ENCODE measurements around the gene INPP5K. TPM values are rescaled to one million over a fixed set of nuclear protein-coding genes. Genes with fewer than 3 reads are reported as not detected.
"Not testable (repeated sequence)": the region's sequence is repeated elsewhere in the genome, so short reads cannot be mapped to it uniquely, and the experiment has no call there.

The INPP5K gene
- polyA plus RNA-seq, 1 donor from 2014 or later: 35.8 TPM

GRCh38 chr17:1452836-1453235, 63.6 kb downstream of the INPP5K start:
- peaks cover 4% of the 10 kb centered on the region for H4K20me1 ChIP-seq (ENCODE audit: insufficient read depth)
- no peak overlapping the region for H3K9ac ChIP-seq (ENCODE audit: low read length)
- no peak overlapping the region for H3K4me3 ChIP-seq (ENCODE audit: low read length)
- H3F3A ChIP-seq (ENCODE audit: insufficient read depth, low read length, poor library complexity, severe bottlenecking): no peaks in the 10 kb centered on the region
- H3K9me3 ChIP-seq (ENCODE audit: low read length): no peaks in the 10 kb centered on the region
- H3K27ac ChIP-seq (ENCODE audit: low read length): no peak overlapping the region
- peaks cover 71% of the 10 kb centered on the region for H3K79me2 ChIP-seq (replicated peaks; ENCODE audit: insufficient read depth, low read length)
- no peaks in the 10 kb centered on the region for H3K9me2 ChIP-seq (ENCODE audit: insufficient read depth, low read length)
- H3K36me3 ChIP-seq (ENCODE audit: insufficient read depth, low read length): no peaks in the 10 kb centered on the region
- H2AFZ ChIP-seq (ENCODE audit: low read depth, low read length): no peak overlapping the region
- H3K4me2 ChIP-seq (ENCODE audit: low read length): no peak overlapping the region
- no peaks in the 10 kb centered on the region for H3K27me3 ChIP-seq (ENCODE audit: insufficient read depth, low read depth, low read length)
- no peak for TF ChIP-seq REST (IDR thresholded peaks at IDR 0.05; ENCODE audit: borderline replicate concordance)
- TF ChIP-seq POLR2AphosphoS5 (IDR thresholded peaks at IDR 0.05): no peak
- TF ChIP-seq EZH2 (IDR thresholded peaks at IDR 0.05; ENCODE audit: borderline replicate concordance, insufficient read depth, low read length, poor library complexity, severe bottlenecking): no peak
- no peak for TF ChIP-seq SMC3 (conservative IDR thresholded peaks at IDR 0.05; ENCODE audit: poor library complexity)
- no peak for TF ChIP-seq MXI1 (conservative IDR thresholded peaks at IDR 0.05; ENCODE audit: poor library complexity, severe bottlenecking)
- no peak for TF ChIP-seq RAD21 (conservative IDR thresholded peaks at IDR 0.05)
- TF ChIP-seq CTCF (IDR thresholded peaks at IDR 0.05; ENCODE audit: poor library complexity, severe bottlenecking): no peak
- TF ChIP-seq EP300 (conservative IDR thresholded peaks at IDR 0.05; ENCODE audit: poor library complexity, severe bottlenecking): no peak
- no peak for TF ChIP-seq TAF1 (IDR thresholded peaks at IDR 0.05; ENCODE audit: low read depth)

GRCh38 chr17:1450261-1450660, 66.2 kb downstream of the INPP5K start:
- H3K79me2 ChIP-seq (replicated peaks; ENCODE audit: insufficient read depth, low read length): peaks cover 85% of the 10 kb centered on the region
- H3K9me3 ChIP-seq (ENCODE audit: low read length); H3K4me3 ChIP-seq (ENCODE audit: low read length); H3K9ac ChIP-seq (ENCODE audit: low read length); H3K27me3 ChIP-seq (ENCODE audit: insufficient read depth, low read depth, low read length); H3F3A ChIP-seq (ENCODE audit: insufficient read depth, low read length, poor library complexity, severe bottlenecking); H2AFZ ChIP-seq (ENCODE audit: low read depth, low read length); H3K27ac ChIP-seq (ENCODE audit: low read length); H3K4me2 ChIP-seq (ENCODE audit: low read length); H3K9me2 ChIP-seq (ENCODE audit: insufficient read depth, low read length); H4K20me1 ChIP-seq (ENCODE audit: insufficient read depth); H3K36me3 ChIP-seq (ENCODE audit: insufficient read depth, low read length): not testable (repeated sequence)

- H3K9ac ChIP-seq (ENCODE audit: low read length): no peak overlapping the region
- H4K20me1 ChIP-seq (ENCODE audit: insufficient read depth): no peaks in the 10 kb centered on the region
- H2AFZ ChIP-seq (ENCODE audit: low read depth, low read length): no peak overlapping the region
- no peaks in the 10 kb centered on the region for H3K9me3 ChIP-seq (ENCODE audit: low read length)
- no peaks in the 10 kb centered on the region for H3K27me3 ChIP-seq (ENCODE audit: insufficient read depth, low read depth, low read length)
- TF ChIP-seq CTCF (IDR thresholded peaks at IDR 0.05; ENCODE audit: poor library complexity, severe bottlenecking): no peak
- TF ChIP-seq MXI1 (conservative IDR thresholded peaks at IDR 0.05; ENCODE audit: poor library complexity, severe bottlenecking): no peak
- no peak for TF ChIP-seq EZH2 (IDR thresholded peaks at IDR 0.05; ENCODE audit: borderline replicate concordance, insufficient read depth, low read length, poor library complexity, severe bottlenecking)
- TF ChIP-seq POLR2AphosphoS5 (IDR thresholded peaks at IDR 0.05): no peak
- no peak for TF ChIP-seq SMC3 (conservative IDR thresholded peaks at IDR 0.05; ENCODE audit: poor library complexity)
- TF ChIP-seq RAD21 (conservative IDR thresholded peaks at IDR 0.05): no peak
- no peak for TF ChIP-seq EP300 (conservative IDR thresholded peaks at IDR 0.05; ENCODE audit: poor library complexity, severe bottlenecking)
- TF ChIP-seq REST (IDR thresholded peaks at IDR 0.05; ENCODE audit: borderline replicate concordance): no peak
- TF ChIP-seq TAF1 (IDR thresholded peaks at IDR 0.05; ENCODE audit: low read depth): no peak
- H3K27ac ChIP-seq (ENCODE audit: low read length): no peak overlapping the region
- H3K4me2 ChIP-seq (ENCODE audit: low read length): no peak overlapping the region
- H3K9me2 ChIP-seq (ENCODE audit: insufficient read depth, low read length): no peaks in the 10 kb centered on the region
- H3K36me3 ChIP-seq (ENCODE audit: insufficient read depth, low read length): no peaks in the 10 kb centered on the region
- no peak overlapping the region for H3K4me3 ChIP-seq (ENCODE audit: low read length)
- H3K79me2 ChIP-seq (replicated peaks; ENCODE audit: insufficient read depth, low read length): peaks cover 80% of the 10 kb centered on the region
- H3F3A ChIP-seq (ENCODE audit: insufficient read depth, low read length, poor library complexity, severe bottlenecking): no peaks in the 10 kb centered on the region
Observed at GRCh38 chr17:1449412-1449967, 66.9 kb downstream of the INPP5K start.

Measured in neural cell (in vitro differentiated cells).